Heart right ventricle (tissue), 16 donors: ENCODE data around the gene STMN1. TPM values are rescaled to one million over a fixed set of nuclear protein-coding genes. Genes with fewer than 3 reads are reported as not detected.

Experiments
- ATAC-seq, 8 donors: fragments of 200-7000 bp; cut with Tn5 transposase; one replicate each; pipeline ENCODE4 v1.9.1; 2020; ENCODE audit warnings: mild to moderate bottlenecking in 8 of 8, moderate library complexity in 8 of 8, moderate number of reproducible peaks in 1 of 8
- DNase-seq, 2 donors: peaks; one replicate each; pipeline ENCODE4 v3.0.0-alpha.2; 2020
- H3K27ac ChIP-seq, 10 donors: fragments of 200-600 bp; sonication (generic) in 2 of 10; one replicate each; pipeline versions ENCODE4 v1.5.0 to v1.8.0; 2020 to 2022; ENCODE audit warnings: mild to moderate bottlenecking in 3 of 10
- H3K27me3 ChIP-seq, 7 donors: fragments of 200-600 bp; one replicate each; pipeline ENCODE4 v1.8.0; 2021 to 2022; ENCODE audit warnings: mild to moderate bottlenecking in 2 of 7
- H3K36me3 ChIP-seq, 9 donors: fragments of 200-600 bp; sonication (generic) in 1 of 9; one replicate each; pipeline versions ENCODE4 v1.5.0 to v1.8.0; 2020 to 2022; ENCODE audit warnings: mild to moderate bottlenecking in 2 of 9
- H3K4me1 ChIP-seq, 9 donors: fragments of 200-600 bp; sonication (generic) in 1 of 9; one replicate each; pipeline versions ENCODE4 v1.5.0 to v1.8.0; 2020 to 2022; ENCODE audit warnings: mild to moderate bottlenecking in 4 of 9
- H3K4me3 ChIP-seq, 10 donors: fragments of 200-600 bp; sonication (generic) in 2 of 10; one replicate each; pipeline versions ENCODE4 v1.5.0 to v1.8.0; 2020 to 2022; ENCODE audit warnings: mild to moderate bottlenecking in 7 of 10, moderate library complexity in 2 of 10
- H3K9me3 ChIP-seq, 11 donors: fragments of 200-600 bp in 10 of 11; sonication (generic) in 2 of 11; one replicate each; pipeline versions ENCODE4 v1.5.0 to v1.8.0; 2013 to 2022; ENCODE audit warnings: mild to moderate bottlenecking in 2 of 11, control low read depth in 1 of 11, moderate library complexity in 1 of 11
- WGBS, 2 donors: extraction: QIAGEN DNeasy Blood & Tissue Kit; methylation state at CpG; one replicate each; pipeline ENCODE4 v1.1.7; 2013; ENCODE audit warnings: inconsistent platforms in 1 of 2; 5-methylcytosine and 5-hydroxymethylcytosine counted together
- intact Hi-C, 10 donors: fragments of 100-400 bp; cut with DNase I; formaldehyde crosslinking; loops; one replicate each; pipeline versions ENCODE4 v1.11.1 to v1.14.2; 2022
- polyA plus RNA-seq, 2 donors: library from polyadenylated mRNA; stranded (reverse); fragments of 200-250 nt; gene quantifications; one replicate each; pipeline ENCODE4 v1.2.3, GENCODE V29; 2013
- total RNA-seq, 10 donors: library from RNA; stranded (reverse); fragmentation: NEBNext Ultra II Directional in 3 of 10; extraction: Animal tissue kit (Norgen Biotek cat#: 25700) in 3 of 10; gene quantifications; one replicate each; pipeline versions ENCODE4 v1.2.1 to v1.2.4, GENCODE V29; 2021 to 2023
- TF ChIP-seq, protein P1 (sequence below), 9 donors: fragments of 200-600 bp; sonication (generic) in 2 of 9; IDR thresholded peaks; one replicate each; pipeline versions ENCODE4 v1.5.0 to v1.8.0; 2021 to 2022; ENCODE audit warnings: antibody characterized with exemption in 9 of 9, mild to moderate bottlenecking in 5 of 9, moderate library complexity in 1 of 9
- donor health status: Arrhythmogenic right ventricular cardiomyopathy.
- donor health status: ischemic (EF 13 %, LVEDD 7.1; RV severe dilation, severe dysfunction).
- donor health status: healthy with polysubstance abuse.
- donor health status: DM: no; HTN: yes; CAD: no.
- donor health status: DM: no; HTN: no; CAD: no.
- donor health status: ischemic (EF 25% LVEDD 6.9; RV normal size, moderate dysfunction).
- donor health status: ischemic (EF 25% LVEDD 5.7; RV mildly dilated, moderate dysfunction).
- donor health status: healthy.
- donor health status: DM: yes; HTN: yes; CAD: no.
- donor health status: Ischemic cardiomyopathy.
- donor health status: ischemic (EF 35%, LVEDD 5.7; RV mildly dilated, moderate dysfunction).
- donor health status: nonischemic (EF 11% LVEDD 7.7; RV severe dilation, severe dysfunction).
- donor health status: DM: yes; HTN: yes; CAD: no.
- donor health status: PGD.
- donor health status: ischemic (EF 29% LVEDD 5.4; RV normal size, mild dysfunction).
- donor health status: nonischemic (EF 23%, LVEDD 6.1; RV moderate dilation, normal function).

STMN1 gene
- total and polyA plus RNA-seq, 12 donors: 16.0 to 85.7 (median 48.7) TPM

DNA sequence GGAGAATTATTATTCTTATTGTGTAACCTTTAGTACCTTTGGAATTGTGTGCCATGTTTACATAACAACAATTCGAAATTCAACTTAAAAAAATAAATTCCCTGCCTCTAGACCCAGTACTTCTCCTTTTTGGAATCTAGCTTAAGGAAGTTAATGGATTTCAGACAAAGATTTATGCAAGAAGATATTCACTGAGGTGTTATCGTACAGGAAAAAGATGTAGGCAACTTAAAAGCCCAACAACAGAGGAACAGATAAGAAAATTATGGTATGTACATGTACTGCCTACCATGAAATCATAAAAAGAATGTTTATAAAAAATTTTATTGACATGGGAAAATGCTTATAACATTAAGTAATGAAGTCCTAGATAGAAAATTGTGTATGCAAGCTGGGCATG, 18.2 kb upstream of the STMN1 start:
- Histone ChIP-seq H3K4me1 (peaks cover 0 to 34% (median 14%) of the 10 kb centered on the region in 9 donors), H3K27ac (no peak overlapping the region), H3K9me3 (no peaks in the 10 kb centered on the region), H3K4me3 (no peak overlapping the region), H3K27me3 (peaks cover 0 to 3% (median 0%) of the 10 kb centered on the region in 7 donors), H3K36me3 (no peaks in the 10 kb centered on the region)
- ATAC-seq: no peak
- DNase-seq: no peak
- intact Hi-C loops: loop anchor here in 1 of 10 donors (10.0 kb wide), 1 partner anchor 60 kb away; no protein-coding TSS in a partner anchor
- TF ChIP-seq, protein P1, sequence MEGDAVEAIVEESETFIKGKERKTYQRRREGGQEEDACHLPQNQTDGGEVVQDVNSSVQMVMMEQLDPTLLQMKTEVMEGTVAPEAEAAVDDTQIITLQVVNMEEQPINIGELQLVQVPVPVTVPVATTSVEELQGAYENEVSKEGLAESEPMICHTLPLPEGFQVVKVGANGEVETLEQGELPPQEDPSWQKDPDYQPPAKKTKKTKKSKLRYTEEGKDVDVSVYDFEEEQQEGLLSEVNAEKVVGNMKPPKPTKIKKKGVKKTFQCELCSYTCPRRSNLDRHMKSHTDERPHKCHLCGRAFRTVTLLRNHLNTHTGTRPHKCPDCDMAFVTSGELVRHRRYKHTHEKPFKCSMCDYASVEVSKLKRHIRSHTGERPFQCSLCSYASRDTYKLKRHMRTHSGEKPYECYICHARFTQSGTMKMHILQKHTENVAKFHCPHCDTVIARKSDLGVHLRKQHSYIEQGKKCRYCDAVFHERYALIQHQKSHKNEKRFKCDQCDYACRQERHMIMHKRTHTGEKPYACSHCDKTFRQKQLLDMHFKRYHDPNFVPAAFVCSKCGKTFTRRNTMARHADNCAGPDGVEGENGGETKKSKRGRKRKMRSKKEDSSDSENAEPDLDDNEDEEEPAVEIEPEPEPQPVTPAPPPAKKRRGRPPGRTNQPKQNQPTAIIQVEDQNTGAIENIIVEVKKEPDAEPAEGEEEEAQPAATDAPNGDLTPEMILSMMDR (IDR thresholded peaks at IDR 0.05): no peak
- WGBS, 2 donors: 83 to 90% methylated on average over 2 of the region's 2 CpGs

DNA sequence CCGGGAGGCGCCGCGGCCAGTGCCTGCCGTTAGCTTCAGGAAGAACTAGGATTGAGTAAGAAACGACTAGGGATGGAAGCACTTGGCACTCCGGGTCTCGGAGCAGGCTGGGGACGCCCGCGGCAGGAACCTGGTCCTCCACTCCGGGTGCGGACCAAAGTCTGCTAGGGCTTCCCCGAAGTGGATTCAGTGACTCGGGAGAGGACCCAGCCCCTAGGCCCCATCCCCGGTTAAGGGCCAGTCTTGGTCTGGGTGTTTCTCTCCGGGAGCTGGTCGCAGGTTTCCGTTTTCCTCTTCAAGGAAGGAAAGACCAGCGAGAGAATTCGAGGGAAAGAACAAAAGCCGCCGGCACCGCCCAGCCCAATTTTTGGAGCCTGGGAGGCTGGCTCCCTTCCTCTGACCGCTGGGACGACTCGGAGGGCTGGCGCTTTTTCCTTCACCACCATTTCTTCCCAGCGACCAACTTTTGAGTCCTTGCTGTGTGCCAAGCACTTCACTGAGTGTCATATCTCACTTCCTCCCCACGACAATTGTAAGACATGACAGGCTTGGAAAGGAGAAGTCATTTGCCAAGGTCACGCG, 16.8 kb upstream of the STMN1 start:
- WGBS, 2 donors: 2% methylated on average over 32 of the region's 32 CpGs
- intact Hi-C loops: loop anchor here in 1 of 10 donors (10.0 kb wide), 1 partner anchor 62 kb away; no protein-coding TSS in a partner anchor
- H3K9me3 ChIP-seq: no peaks in the 10 kb centered on the region

GRCh38 chr1:25922056-25922970, 16.1 kb upstream of the STMN1 start:
- intact Hi-C loops: loop anchor here in 1 of 10 donors (10.0 kb wide), 1 partner anchor 62 kb away; no protein-coding TSS in a partner anchor
- 9% methylated on average over 48 to 49 of the region's 49 CpGs for WGBS, 2 donors
- peak overlapping the region; percentile 15 to 69 (median 62) for H3K4me3 ChIP-seq
- H3K27me3 ChIP-seq: peaks cover 0 to 3% (median 0%) of the 10 kb centered on the region in 7 donors
- TF ChIP-seq, protein P1 (IDR thresholded peaks at IDR 0.05): peak in 1 of 9 donors; percentile 9
- peak overlapping the region in 9 of 10 donors; percentile 19 to 91 (median 70) for H3K27ac ChIP-seq
- peak; percentile 60 to 87 (median 68) for ATAC-seq
- DNase-seq: peak; percentile 35 to 54
- peaks cover 0 to 39% (median 14%) of the 10 kb centered on the region in 9 donors for H3K4me1 ChIP-seq
- H3K36me3 ChIP-seq: no peaks in the 10 kb centered on the region
- H3K9me3 ChIP-seq: no peaks in the 10 kb centered on the region

More for the DNA sequence above, 16.8 kb upstream of the STMN1 start:
- peak; percentile 51 to 75 (median 64) for ATAC-seq
- peak overlapping the region; percentile 15 to 69 (median 62) for H3K4me3 ChIP-seq
- H3K27ac ChIP-seq: peak overlapping the region in 9 of 10 donors; percentile 19 to 91 (median 70)
- peak; percentile 30 for DNase-seq
- H3K4me1 ChIP-seq: peaks cover 0 to 38% (median 14%) of the 10 kb centered on the region in 9 donors
- peaks cover 0 to 3% (median 0%) of the 10 kb centered on the region in 7 donors for H3K27me3 ChIP-seq
- no peaks in the 10 kb centered on the region for H3K36me3 ChIP-seq
- TF ChIP-seq, protein P1 (IDR thresholded peaks at IDR 0.05): no peak

DNA sequence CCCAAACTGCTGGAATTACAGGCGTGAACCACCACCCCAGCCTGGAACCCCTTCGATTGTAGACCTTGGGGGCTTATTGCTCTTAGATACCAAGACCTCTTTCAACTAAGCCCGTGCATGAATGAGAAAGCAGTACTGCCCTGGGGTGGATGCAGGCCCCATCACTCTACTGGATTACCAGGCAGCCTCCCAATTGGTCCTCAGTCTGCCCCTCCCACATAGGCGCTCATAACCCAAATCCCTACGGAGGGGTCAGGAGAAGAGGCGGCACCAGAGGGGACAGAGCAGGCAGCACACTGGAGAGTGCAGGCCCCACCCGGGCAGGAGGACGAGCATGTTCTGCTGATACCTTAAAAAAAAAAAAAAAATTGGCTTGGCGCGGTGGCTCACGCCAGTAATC, 12.4 kb upstream of the STMN1 start:
- H3K27me3 ChIP-seq: peaks cover 0 to under 1% (median 0%) of the 10 kb centered on the region in 7 donors

More for the DNA sequence above, 12.4 kb upstream of the STMN1 start:
- DNase-seq: no peak
- no peak for ATAC-seq
- intact Hi-C loops: no loop called here
- no peak overlapping the region for H3K27ac ChIP-seq
- H3K9me3 ChIP-seq: no peaks in the 10 kb centered on the region
- H3K36me3 ChIP-seq: no peaks in the 10 kb centered on the region
- 89 to 93% methylated on average over 11 of the region's 11 CpGs for WGBS, 2 donors
- H3K4me1 ChIP-seq: peaks cover 0 to 26% (median 14%) of the 10 kb centered on the region in 9 donors
- TF ChIP-seq, protein P1 (IDR thresholded peaks at IDR 0.05): no peak
- no peak overlapping the region for H3K4me3 ChIP-seq
